Left hindlimb (tissue), 1 donor: Measurements from ENCODE around the gene ARHGAP6.
"Not testable (repeated sequence)": the region's sequence is repeated elsewhere in the genome, so short reads cannot be mapped to it uniquely, and the experiment has no call there.

ENCODE experiments used
- DNase-seq: peaks from one replicate; pipeline ENCODE4 v3.0.0-alpha.2; 2018

The ARHGAP6 gene

GRCh38 chrX:11272290-11272689 is 393.4 kb downstream of the ARHGAP6 start:
- DNase-seq = no peak

DNA sequence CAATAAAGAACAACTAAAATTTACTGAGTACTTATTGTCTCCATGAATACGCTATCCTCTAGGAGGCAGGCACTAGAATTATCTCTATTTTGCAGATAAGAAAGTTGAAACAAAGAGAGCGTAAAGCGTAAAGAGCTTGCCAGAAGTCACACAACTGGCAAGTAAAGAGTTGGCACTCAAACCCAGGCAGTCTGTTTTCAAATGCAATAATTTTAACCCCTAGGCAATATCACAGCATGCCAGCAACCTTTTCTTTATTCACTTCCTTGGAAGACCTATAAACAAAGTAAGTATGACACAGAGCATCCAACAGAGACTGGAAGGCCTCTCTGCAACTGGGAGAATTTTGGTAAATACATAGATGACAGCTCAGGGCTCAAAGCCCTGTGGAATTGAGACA is 395.7 kb downstream of the ARHGAP6 start:
- no peak for DNase-seq

DNA sequence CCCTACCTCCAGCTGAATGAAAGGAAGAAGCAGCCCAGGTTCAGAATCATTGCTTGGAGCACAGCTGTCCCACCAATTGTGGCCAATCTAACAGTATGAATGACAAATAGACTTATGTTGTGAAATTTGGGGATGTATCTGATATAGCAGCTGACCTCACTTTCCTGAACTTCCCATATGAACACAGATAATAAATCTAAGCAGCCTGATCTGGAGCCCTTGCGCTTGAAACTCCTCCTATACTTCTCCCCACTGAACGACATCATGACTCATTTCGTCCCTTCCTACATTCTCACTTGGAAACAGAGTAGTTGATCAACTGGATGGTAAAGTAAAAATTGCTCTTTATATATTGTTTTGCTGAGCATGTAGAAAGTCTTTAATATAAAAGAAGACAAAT is 396.7 kb downstream of the ARHGAP6 start:
- no peak for DNase-seq

DNA sequence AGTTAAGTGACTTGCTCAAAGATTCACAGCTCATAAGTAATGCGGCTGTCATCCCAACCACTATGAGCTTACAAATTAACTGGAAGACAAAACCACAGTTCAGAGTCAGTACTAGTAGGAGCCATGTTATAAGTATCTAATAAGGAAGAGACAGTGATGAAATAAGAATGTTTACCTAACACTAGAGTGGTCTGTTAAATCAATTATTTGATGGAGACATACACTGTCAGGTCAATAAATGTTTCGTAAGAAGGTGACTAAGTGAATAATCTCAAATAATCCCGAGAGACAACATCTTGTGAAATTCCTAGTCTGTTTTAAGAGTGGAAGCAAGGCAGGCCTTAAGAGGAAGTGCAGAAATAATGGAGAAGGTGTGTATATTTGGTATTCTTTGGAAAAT is 398.3 kb downstream of the ARHGAP6 start:
- no peak for DNase-seq

GRCh38 chrX:11266573-11267003 is 399.1 kb downstream of the ARHGAP6 start:
- no peak for DNase-seq

DNA sequence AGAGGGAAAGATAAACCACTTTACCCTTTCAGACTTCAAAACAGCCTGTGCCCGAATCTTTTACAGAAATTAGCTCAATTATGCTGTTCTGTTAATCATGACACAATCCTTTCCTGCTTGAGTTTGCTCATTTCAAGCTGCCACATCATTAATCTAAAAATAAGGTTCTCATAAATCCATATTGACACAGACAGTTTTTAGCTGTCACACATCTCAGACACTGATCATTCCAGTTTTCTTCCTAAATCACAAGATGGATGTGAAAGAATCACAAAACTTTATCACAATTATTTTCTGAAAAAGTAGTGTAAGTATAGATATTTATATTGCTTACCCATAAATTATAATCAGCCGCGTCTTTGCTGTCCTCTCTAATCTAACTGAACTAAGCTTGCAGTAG is 400.4 kb downstream of the ARHGAP6 start:
- DNase-seq = no peak

DNA sequence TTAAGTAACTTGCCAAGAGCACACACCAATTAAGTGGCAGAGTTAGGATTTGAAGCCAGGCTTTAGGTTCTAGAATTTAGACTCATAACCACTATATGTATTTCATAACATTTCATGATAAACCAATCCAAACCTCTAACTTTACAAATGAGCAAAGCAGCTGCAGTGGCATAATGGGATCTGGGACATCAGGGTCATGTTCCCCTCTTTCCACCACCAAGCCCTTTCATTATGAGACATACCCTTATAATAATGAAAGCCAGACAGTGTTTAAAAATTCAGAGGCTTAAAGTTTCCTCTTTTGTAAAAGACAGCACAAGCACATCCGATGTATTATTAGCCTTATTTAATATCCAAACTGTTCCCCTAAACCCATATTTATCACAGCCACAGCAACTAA is 400.8 kb downstream of the ARHGAP6 start:
- DNase-seq = no peak

DNA sequence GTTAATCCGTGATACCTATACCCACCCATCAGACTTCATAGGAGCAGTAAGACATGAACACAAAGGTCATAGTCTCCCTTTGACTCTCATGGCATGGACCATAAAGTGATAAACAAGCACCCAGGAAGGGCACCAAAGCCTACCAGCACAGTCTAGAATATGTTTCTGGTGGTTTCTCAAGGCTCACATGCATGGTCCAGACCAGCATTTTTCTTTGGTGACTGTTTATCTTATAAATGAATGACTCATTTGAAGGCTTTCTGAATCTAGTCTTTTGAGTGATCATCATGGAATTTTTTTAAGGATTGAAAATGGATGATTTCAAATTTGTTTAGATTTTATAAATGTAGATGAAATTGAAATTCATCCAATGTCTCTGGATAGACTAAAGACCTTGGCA is 404.5 kb downstream of the ARHGAP6 start:
- no peak for DNase-seq

DNA sequence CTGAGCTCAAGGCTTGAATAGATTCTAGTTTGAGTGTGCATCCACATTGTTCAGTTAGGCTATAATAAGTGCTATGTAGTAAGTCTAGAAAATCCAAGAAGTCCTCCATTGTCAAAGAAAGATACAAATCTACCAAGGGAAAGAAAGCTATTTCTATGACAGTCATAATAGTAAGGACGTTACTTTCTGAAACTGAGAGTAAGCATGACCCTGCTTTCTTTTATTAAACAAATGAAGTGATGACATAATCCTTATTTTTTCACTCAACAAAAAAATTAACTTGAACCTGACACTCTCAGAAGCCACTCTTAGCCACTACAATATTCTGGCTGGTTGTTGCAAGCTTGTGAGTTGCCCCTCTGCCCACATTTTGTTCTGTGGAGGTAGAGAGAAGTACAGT is 406.3 kb downstream of the ARHGAP6 start:
- DNase-seq = no peak

DNA sequence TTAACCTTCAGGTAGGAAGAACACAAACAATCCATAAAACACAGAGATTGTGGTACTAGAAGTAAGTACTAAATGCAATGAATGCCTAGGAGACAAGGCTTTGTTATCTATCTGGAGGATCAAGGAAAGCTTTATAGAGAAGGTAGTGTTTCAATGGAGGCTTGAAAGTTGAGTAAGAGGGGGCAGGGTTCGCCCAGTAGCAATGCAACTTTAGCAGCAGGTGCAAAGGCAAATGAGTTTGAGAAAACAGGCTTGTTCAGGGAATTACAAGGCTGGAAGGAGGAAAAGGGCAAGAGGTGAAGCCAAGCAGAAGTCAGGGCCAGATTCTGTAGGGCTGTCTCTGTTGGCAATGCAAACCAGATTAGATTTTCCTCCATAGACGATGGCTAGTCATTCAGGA is 408.0 kb downstream of the ARHGAP6 start:
- DNase-seq = no peak

- no peak for DNase-seq
These were observed 408.4 kb downstream of the ARHGAP6 start for GRCh38 chrX:11257290-11257689.

DNA sequence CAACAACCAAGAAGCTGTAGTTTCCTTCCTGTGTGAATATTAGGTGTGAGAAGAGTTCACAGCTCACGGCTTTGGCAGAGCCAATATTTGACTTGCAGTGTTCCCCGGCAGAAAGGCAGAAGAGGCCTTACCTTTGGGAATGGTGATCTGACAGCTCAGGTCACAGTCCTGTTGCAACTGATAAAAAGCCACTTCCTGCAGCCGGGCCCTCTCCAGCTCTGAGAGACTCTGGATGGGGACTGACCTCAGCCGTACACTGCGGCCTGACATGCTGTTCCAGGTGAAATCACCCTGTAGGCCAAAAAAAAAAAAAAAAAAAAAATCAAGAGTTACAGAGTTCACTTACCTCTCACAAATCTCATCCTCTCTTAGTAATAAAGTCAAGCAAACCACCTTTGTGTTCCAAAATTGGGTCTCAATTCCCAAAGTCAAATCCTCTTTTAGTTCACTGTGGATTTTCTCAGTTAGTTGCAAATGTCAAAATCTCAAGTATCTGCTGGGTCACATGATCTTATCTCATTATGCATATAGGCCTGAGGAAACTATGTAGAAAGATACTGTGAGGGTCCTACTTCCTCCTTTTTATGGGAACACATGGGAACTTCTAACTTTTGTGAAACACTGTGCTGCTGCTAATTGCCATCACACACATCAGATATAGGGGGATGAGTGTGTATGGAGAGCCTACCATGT is 411.2 kb downstream of the ARHGAP6 start:
- no peak for DNase-seq

- peak; percentile 31 for DNase-seq
These were observed 421.1 kb downstream of the ARHGAP6 start for GRCh38 chrX:11244636-11245035.

- DNase-seq = no peak
These were observed 423.0 kb downstream of the ARHGAP6 start for GRCh38 chrX:11242704-11243103.

DNA sequence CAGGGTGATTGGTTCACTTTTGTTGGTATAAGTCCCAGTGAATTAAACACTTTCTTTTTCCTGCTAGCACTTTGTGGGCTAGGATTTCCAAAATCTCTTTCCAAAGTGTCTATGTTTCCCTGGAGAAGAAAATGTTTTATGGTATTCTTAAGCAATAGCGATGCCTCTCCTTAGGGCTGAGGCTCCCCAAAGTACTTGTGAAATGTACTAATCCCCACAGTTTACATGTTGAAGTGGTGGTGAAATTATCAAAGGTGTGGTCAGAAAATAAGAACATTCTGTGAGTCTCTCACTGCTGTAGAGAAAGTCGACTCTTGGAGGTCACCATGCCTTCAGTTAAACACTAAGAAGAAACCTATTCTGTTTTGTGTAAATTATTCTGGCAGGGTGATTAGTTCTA is 424.0 kb downstream of the ARHGAP6 start:
- DNase-seq = no peak

- no peak for DNase-seq
These were observed 426.5 kb downstream of the ARHGAP6 start for GRCh38 chrX:11239230-11239629.

DNA sequence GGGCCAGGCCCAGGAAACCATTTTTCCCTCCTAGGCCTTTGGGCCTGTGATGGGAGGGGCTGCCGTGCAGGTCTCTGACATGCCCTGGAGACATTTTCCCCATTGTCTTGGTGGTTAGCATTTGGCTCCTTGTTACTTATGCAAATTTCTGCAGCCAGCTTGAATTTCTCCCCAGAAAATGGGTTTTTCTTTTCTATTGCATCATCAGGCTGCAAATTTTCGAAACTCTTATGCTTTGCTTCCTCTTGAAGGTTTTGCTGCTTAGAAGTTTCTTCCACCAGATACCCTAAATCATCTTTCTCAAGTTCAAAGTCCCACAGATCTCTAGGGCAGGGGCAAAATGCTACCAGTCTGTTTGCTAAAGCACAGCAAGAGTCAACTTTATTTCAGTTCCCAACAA is 430.3 kb downstream of the ARHGAP6 start:
- not testable (repeated sequence) for DNase-seq

DNA sequence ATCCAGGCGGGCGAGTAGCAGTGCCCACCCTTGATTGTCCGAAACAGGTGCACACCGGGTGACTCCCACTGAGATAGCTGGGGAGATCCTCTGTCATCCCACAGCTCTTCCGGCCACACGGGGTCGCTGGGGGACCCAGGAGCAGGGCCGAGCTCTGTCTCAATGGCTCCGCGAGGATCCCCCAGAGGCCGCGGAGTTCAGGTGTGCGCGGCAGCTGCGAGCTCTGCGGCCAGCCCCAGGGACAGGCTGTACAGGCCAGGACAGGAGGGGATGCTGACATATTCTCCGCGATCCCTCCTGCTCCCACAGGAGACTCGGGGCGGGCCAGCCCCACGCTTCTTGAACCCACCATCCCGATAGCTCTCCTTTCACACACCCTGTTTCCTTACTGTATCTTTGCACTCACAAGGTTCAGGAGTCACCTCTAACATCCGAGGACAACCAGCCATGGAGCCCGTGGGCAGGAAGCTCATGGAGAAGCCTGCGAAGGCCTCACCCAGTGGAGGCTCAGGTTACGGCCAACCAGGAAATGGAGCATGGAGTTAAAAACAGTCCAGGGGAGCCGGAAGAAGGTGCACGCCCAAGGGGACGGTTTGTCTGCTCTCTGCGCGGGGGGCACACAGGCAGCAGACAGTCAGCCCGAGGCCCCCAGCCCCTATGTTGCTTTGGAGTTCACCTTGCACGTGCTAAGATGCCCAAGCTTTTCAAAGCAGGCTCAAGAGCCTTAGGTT is 450.4 kb downstream of the ARHGAP6 start:
- no peak for DNase-seq

DNA sequence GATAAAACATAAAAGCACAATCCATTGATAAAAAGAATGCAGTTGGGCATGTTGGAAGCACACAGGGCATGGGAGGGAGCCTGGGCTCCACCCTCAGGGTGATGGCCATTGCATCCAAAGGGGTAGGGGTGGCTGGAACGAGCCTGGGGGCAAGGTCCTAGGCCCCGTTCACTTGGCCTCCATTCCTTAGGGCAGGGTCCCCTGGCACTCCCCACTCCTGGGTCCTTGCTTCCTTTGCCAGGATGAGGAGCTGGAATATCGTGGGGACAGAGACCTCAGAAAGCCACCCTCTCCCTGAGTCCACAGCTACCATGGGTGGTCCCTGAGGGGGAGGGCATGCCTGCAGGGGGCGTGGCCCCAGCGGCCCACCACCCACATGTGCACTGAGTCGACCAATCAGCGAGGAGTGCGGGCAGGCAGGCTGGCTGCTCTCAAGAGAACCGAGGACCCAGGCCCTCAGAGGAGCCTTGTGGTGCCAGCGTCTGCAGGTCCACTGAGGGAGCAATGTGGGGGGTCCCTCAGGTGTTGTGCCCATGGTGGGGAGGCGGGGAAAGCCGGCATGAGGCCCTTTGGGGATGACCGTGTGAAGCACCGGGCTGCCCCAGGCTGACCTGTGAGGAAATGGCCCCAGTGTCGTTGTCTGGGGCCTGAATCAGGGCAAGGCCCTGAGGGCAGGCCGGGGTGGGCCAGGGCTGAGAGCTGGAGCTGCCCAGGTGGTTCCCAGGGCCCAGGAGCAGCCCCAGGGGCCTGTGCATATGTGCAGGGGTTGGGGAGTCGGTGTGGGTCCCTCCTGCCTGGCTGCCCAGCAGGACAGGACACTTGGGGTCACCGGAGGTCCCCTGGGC is 451.2 kb downstream of the ARHGAP6 start:
- DNase-seq = no peak

- DNase-seq = no peak
These were observed 453.0 kb downstream of the ARHGAP6 start for GRCh38 chrX:11212741-11213140.

DNA sequence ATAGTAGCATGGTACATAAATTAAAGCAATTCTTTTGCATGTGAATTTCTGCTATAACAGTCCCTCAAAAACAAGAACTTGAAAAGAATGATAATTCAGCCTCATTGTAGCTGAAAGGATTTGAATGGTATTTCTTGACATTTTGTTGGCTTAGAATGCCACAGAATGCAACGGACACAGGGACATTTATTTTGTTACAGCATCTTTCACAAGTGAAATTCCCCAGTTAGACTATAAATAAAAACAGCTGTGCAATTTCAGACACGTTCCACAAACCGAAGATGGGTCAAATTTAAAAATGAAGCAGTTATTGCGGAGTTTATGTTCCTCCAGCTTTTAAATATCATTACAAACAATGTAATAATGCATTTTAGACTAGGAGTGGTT is 455.3 kb downstream of the ARHGAP6 start:
- DNase-seq = no peak

GRCh38 chrX:11209798-11210414 is 455.8 kb downstream of the ARHGAP6 start:
- no peak for DNase-seq

GRCh38 chrX:11206716-11207115 is 459.0 kb downstream of the ARHGAP6 start:
- DNase-seq = no peak
